NT2/D1 (cell line): ENCODE results near the gene SOX6.

ENCODE experiments used
- YY1 ChIP-seq: IDR thresholded peaks from 2 replicates; pipeline ENCODE4 v1.6.1; 2011; ENCODE audit not compliant: insufficient read length, insufficient read depth
- ZNF274 ChIP-seq: IDR thresholded peaks from 2 replicates; pipeline ENCODE4 v1.6.1; 2011; ENCODE audit warnings: mild to moderate bottlenecking, low read depth, low read length

DNA sequence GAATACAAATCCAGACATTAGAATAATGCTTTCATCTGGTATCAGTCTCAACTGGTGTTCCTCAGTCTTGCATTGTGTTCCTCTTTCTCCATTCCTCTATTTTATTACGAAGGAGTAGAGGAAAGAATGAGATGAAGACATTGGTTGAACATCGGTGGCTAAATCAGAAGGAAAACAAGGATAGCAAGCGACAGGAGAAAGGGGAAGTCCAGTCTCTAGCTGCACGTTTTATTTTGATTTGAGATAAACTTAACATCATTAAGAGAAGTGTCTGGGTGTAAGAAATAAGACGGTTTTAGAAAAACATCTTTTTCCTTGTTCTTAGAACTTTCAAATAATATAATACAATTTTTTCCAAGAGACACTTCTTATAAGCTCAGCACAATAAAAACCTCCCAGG, 6.2 kb downstream of the SOX6 start:
- no peak for TF ChIP-seq ZNF274
- no peak for TF ChIP-seq YY1
